Epithelial cell of proximal tubule (primary cell): ENCODE data around the gene CCL15. TPM values are rescaled to one million over a fixed set of nuclear protein-coding genes. Genes with fewer than 3 reads are reported as not detected.

ENCODE experiments used
- DNase-seq: peaks from one replicate; pipeline ENCODE4 v3.0.0-alpha.2; 2011; ENCODE audit warnings: low read depth
- H3K4me3 ChIP-seq: 2 replicates; pipeline ENCODE4 v1.5.1; 2011; ENCODE audit warnings: low read depth, mild to moderate bottlenecking, low read length
- total RNA-seq: library from RNA; depleted of rRNA; stranded (reverse); fragments of >200 nt; gene quantifications from 2 replicates; pipeline ENCODE4 v1.2.3, GENCODE V29; 2015
- TF ChIP-seq, protein P1 (sequence below): conservative IDR thresholded peaks from 2 replicates; pipeline ENCODE4 v1.5.1; 2012; ENCODE audit warnings: low read depth, mild to moderate bottlenecking, low read length

CCL15 gene
- total RNA-seq, 1 donor from 2014 or later: not detected

DNA sequence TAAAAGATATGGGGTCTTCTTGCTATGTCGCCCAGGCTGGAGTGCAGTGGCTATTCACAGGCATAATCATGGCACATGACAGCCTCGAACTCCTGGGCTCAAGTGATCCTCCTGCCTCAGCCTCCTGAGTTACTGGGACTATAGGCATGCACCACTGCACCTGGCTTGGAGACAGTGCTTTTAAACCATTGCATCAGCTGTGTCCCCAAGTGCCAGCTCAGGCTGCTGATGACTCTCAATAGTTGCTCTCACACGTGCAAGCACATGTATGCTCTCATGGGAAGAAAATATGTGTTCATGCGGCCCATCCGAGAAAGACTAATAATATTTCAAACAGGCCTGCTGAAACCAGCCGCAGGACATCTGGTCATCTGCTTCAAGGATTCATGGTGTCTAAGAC, 28.8 kb downstream of the CCL15 start:
- DNase-seq: no peak
- TF ChIP-seq, protein P1, sequence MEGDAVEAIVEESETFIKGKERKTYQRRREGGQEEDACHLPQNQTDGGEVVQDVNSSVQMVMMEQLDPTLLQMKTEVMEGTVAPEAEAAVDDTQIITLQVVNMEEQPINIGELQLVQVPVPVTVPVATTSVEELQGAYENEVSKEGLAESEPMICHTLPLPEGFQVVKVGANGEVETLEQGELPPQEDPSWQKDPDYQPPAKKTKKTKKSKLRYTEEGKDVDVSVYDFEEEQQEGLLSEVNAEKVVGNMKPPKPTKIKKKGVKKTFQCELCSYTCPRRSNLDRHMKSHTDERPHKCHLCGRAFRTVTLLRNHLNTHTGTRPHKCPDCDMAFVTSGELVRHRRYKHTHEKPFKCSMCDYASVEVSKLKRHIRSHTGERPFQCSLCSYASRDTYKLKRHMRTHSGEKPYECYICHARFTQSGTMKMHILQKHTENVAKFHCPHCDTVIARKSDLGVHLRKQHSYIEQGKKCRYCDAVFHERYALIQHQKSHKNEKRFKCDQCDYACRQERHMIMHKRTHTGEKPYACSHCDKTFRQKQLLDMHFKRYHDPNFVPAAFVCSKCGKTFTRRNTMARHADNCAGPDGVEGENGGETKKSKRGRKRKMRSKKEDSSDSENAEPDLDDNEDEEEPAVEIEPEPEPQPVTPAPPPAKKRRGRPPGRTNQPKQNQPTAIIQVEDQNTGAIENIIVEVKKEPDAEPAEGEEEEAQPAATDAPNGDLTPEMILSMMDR: no peak
- no peak overlapping the region for H3K4me3 ChIP-seq

- no peak for DNase-seq
- TF ChIP-seq, protein P1: no peak
- H3K4me3 ChIP-seq: no peak overlapping the region
Measured at GRCh38 chr17:35972066-35972465, 29.3 kb downstream of the CCL15 start.

DNA sequence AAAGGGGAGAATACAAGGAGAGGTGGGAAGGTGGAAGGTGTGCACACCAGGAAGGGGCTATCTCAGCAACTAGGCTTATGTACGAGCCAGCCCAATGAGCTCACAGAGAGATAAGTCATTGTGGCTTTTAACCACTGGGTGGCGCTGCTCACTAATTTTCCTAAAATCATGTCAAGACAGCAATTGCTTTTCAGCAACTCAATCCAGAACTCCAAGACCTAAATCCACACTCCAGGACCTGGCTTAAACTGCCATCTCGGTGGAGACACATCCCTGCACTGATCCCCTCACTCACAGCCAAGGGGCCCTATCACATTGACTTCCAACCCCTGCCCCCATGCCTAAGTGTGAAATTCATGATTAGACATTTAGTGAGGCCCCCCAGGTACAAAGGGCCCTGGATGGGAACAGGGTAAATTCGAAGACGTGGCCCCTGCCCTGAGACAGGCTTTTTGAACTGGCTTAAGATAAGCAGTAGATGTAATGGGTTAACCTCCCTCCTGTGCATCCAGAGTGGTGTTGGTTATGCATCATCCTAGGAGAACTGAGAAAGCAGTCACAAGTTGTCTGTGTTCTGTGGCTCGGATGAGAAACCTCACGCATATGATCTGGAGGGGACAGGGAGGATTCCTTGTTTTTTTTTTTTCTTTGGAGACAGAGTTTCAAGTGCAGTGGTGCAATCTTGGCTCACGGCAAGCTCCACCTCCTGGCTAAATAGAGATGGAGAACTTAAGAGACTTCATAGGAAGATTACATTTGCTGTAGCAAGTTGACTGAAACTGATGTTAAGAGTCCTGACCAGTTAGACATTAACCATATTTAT, 31.6 kb downstream of the CCL15 start:
- DNase-seq: peak; percentile 30
- TF ChIP-seq, protein P1: peak; percentile 77

GRCh38 chr17:35968520-35969054, 32.8 kb downstream of the CCL15 start:
- TF ChIP-seq, protein P1: no peak
- no peak overlapping the region for H3K4me3 ChIP-seq

More for the DNA sequence above, 31.6 kb downstream of the CCL15 start:
- H3K4me3 ChIP-seq: no peak overlapping the region

DNA sequence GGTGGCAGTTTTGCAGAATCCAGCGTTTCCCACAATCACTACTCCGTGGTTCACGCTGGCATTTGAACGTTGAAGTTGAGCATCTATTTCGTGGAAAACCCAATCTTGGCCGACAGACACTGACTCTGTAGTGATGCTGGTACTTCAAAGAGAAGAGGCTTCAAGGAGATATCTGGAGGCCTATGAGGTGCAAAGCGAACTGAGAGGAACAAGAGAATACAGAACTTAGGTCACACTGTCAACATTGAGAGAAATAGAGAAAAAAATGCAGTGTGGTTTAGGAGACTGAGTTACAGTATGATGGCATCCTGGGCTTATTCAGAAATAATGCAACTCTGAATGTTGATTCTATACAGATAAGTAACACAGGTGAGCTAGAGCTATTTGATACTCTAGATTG, 36.1 kb downstream of the CCL15 start:
- no peak for DNase-seq
- TF ChIP-seq, protein P1: no peak
- no peak overlapping the region for H3K4me3 ChIP-seq

More at GRCh38 chr17:35968520-35969054, 32.8 kb downstream of the CCL15 start:
- no peak for DNase-seq

DNA sequence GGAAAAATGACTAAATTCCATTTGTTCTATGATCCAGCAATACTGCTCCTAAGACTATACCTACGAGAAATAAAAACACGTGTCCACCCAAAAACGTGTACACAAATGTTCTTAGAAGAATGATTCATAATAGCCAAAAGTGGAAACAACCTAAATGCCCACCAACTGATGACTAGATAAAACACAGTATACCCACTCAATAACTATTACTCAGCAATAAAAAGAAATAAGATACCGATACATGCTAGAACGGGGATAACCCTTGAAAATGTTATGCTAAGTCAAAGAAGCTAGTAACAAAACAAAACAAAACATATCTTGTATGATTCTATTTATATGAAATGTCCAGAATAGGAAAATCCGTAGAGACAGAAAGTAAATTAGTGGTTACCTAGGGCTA, 37.7 kb downstream of the CCL15 start:
- DNase-seq: no peak
- no peak overlapping the region for H3K4me3 ChIP-seq
- TF ChIP-seq, protein P1: no peak

GRCh38 chr17:35953720-35954119, 47.6 kb downstream of the CCL15 start:
- DNase-seq: no peak
- H3K4me3 ChIP-seq: no peak overlapping the region
- TF ChIP-seq, protein P1: no peak
